NCI-H2171 (cell line): ENCODE measurements around the gene DIDO1.
A peak's percentile ranks its signal among the peaks of the same experiment; 100 is the strongest.

Experiments used
- DNase-seq: peaks from one replicate; lab custom pipeline; 2025; lab: John Stamatoyannopoulos, UW

The DIDO1 gene

GRCh38 chr20:62962891-62963613 lies 36.7 kb upstream of the DIDO1 start:
- no peak for DNase-seq

GRCh38 chr20:62962221-62962879 lies 36.0 kb upstream of the DIDO1 start:
- no peak for DNase-seq

- DNase-seq = no peak
Observed at GRCh38 chr20:62961799-62962198, 35.5 kb upstream of the DIDO1 start.

- peak; percentile 92 for DNase-seq
Observed at GRCh38 chr20:62961310-62961783, 35.0 kb upstream of the DIDO1 start.

GRCh38 chr20:62960446-62961309 lies 34.4 kb upstream of the DIDO1 start:
- peak; percentile 94 for DNase-seq

GRCh38 chr20:62959998-62960436 lies 33.7 kb upstream of the DIDO1 start:
- no peak for DNase-seq

- DNase-seq = no peak
Observed at GRCh38 chr20:62959101-62959971, 33.0 kb upstream of the DIDO1 start.

GRCh38 chr20:62958388-62959100 lies 32.2 kb upstream of the DIDO1 start:
- no peak for DNase-seq

GRCh38 chr20:62957136-62958117 lies 31.1 kb upstream of the DIDO1 start:
- no peak for DNase-seq

GRCh38 chr20:62956387-62957135 lies 30.3 kb upstream of the DIDO1 start:
- DNase-seq = no peak

- no peak for DNase-seq
Observed at GRCh38 chr20:62955519-62956386, 29.4 kb upstream of the DIDO1 start.

- no peak for DNase-seq
Observed at GRCh38 chr20:62953839-62954703, 27.8 kb upstream of the DIDO1 start.

- DNase-seq = no peak
Observed at GRCh38 chr20:62952968-62953838, 26.9 kb upstream of the DIDO1 start.

GRCh38 chr20:62952373-62952967 lies 26.2 kb upstream of the DIDO1 start, which contains the start of gene SLC17A9:
TSS of gene SLC17A9 (plus strand) at chr20:62952709. CDS start at chr20:62952831, 122 bp downstream.
- no peak for DNase-seq

- DNase-seq = no peak
Observed at GRCh38 chr20:62951896-62952372, 25.6 kb upstream of the DIDO1 start.
